ENCODE results near the gene IL4R.
A peak's percentile ranks its signal among the peaks of the same experiment; 100 is the strongest.
"Not testable (repeated sequence)": the region's sequence is repeated elsewhere in the genome, so short reads cannot be mapped to it uniquely, and the experiment has no call there.

Gene IL4R

DNA sequence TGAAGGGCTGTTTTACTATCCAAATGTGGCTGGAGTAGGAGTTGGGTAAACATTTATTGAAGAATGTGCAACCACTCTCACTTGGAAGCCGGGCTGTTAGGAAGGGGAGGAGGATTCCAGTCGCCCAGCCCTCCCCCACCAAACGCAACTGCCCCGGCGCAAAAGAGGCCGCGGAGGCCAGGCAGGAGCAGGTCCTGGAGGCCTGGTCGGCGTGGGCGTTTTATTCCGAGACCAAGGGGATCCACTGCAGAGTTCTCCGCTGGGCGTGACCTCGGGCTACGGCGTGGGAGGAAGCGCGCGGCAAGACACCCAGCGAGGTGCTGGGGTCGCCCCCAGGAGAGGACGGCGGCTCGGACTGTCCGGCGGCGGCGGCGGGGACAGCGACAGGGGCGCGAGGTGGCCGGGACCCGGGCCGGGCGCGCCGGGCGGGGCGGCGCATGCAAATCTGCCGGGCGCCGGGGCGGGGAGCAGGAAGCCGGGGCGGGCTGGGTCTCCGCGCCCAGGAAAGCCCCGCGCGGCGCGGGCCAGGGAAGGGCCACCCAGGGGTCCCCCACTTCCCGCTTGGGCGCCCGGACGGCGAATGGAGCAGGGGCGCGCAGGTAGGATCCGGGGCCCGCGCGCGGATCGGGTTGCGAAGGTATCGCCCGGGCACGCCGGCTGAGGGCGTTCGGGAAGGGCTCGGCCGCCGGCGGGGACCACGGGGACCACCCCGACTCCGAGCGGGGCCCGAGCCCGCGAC is at the start of gene IL4R:
Gene IL4R, plus strand, starts transcription at position 553 of the 739 bp plus-strand sequence. CDS start 26,230 bp downstream, outside the sequence.
- DNase-seq (ENCODE audit: low read depth), result no peak

DNA sequence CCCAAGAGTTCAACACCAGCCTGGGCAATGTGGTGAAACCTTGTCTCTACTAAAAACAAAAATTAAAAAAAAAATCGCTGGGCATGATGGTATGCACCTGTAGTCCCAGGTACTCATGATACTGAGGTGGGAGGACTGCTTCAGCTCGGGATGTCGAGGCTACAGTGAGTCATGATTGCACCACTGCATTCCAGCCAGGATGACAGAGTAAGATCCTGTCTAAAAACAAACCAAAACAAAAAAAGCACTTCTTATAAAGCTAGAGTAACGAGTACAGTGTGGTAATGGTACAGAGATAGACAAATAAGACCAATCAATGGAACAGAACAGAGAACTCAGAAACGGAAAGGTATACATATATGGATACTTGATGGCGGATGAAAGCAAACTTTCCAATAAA is 49.6 kb upstream of the IL4R start:
- no peak for DNase-seq (ENCODE audit: low read depth)

GRCh38 chr16:27265982-27266381 is 47.8 kb upstream of the IL4R start:
- no peak for DNase-seq (ENCODE audit: low read depth)

DNA sequence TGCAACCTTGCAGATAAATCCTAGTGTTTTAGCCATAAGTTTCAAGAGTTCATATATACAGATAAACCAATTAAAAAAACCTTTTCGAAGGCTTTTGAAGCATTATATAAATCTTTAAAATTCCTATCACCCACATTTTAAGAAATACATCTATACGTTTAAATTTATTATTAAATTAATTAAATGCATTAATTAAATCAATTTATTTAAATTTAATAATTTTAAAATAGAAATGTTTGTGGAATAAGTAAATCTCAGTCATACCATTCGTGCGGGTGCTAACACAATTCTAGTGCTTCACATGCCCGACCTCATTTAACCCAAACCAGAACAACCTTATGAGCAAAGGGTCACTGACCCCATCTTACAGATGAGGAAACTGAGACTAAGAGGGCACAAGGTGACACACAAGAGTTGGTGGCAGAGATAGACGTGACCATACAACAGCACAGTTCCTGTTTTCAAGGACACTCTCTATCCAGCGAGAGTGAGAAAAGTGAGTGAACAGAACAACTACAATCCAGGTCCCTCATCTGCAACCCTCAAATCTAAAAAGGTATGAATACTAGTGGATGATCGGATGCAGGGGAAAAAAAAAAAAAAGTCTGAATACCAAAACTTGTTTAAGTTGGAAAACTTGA is 46.6 kb upstream of the IL4R start:
- no peak for DNase-seq (ENCODE audit: low read depth)

- peak; percentile 95 for DNase-seq (ENCODE audit: low read depth)
Observed at GRCh38 chr16:27268376-27269299, 45.1 kb upstream of the IL4R start, which contains the start of gene NSMCE1. Gene NSMCE1, minus strand, starts transcription at chr16:27268772. Its CDS starts 11,202 bp downstream, at chr16:27257570.

DNA sequence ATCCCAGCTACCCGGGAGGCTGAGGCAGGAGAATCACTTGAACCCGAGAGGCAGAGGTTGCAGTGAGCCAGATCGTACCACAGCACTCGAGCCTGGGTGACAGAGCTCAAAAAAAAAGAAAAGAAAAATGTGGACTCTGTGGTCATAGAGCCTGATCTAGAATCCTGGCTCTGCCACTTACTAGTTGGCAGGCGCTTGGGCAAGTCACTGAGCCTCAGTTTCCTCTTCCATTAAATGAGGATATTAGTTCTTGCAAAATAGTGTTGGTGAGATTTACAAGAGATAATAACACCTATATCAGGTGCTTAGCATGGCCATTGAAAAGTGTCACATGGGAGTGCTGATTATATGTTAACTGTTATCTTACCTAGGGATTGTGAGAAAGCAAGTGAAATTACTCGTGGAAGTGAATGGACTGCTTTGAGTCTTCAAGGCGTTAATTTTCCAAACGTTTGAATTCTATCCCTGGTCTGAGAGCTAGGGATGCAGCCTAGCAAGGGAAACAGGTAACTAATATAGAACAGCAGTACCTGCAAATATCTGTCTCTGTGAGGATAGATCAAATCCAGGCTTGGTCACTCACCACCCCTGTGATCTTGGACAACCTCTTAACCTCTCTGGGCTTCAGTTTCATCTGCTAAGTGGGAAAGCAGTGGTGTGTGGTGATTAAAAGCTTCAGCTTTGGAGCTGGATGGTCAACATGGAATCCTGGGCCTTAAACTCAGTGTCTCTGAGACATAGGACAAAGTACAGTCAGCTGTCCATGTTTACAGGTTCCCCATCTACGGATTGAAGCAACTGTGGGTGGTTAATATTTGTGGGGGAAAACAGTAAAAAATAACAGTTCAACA is 44.2 kb upstream of the IL4R start:
- no peak for DNase-seq (ENCODE audit: low read depth)

- no peak for DNase-seq (ENCODE audit: low read depth)
Observed at GRCh38 chr16:27270349-27270748, 43.4 kb upstream of the IL4R start.

DNA sequence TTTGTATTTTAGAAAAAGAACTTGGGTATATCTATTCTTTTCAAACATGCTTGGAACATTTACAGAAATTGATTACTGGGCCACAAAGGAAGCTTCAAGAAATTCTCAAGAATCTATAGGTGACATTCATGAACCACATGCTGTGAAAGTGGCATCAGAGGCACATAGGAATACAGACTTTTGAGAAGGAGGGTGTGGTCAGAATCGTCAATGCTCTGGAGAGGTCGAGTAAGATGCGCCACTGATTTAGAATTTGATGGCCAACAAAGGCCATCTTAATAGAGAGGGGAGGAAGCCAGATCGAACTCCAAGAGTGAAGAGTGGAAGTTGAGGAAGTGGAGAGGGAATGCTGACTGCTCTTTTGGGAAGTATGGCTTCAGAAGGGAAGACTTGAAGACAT is 41.7 kb upstream of the IL4R start:
- DNase-seq (ENCODE audit: low read depth), result no peak

GRCh38 chr16:27272697-27273096 is 41.1 kb upstream of the IL4R start:
- DNase-seq (ENCODE audit: low read depth), result not testable (repeated sequence)

- DNase-seq (ENCODE audit: low read depth), result no peak
Observed at GRCh38 chr16:27273330-27273669, 40.5 kb upstream of the IL4R start.

DNA sequence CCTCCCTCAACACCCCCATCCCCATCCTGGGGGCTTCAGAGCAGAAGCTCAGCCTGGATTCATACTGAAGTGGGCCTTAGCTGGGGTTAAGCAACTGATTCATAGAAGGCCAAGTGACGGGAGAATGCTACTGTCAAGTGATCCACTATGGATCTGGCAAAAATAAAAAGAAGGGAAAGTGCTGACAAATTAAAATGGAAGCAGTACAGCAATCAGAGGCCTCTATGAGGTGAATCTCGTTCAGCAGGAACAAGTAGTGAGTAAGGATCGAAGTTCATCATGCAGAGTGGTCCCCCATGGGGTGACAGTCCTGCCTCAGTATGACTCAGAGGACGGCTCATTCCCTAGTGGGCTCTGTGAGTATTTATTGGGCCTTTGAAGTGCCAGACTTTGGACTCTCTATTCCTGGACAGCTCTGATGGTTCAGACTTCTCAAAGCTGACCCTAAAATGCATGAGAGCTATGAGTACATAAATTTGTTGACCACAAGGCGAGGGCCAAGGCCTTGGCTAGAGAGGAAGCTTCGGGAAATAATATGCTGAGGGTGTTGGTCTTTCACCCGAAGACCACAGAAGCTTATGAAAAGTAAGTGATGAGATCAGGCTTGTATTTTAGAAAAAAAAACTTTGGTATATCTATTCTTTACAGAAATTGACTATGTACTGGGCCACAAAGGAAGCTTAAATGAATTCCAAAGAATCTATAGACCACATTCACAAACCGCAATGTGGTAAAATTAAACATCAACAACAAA is 39.9 kb upstream of the IL4R start:
- DNase-seq (ENCODE audit: low read depth), result peak; percentile 30

- DNase-seq (ENCODE audit: low read depth), result not testable (repeated sequence)
Observed at GRCh38 chr16:27274424-27274874, 39.3 kb upstream of the IL4R start.

GRCh38 chr16:27275394-27275793 is 38.4 kb upstream of the IL4R start:
- no peak for DNase-seq (ENCODE audit: low read depth)

DNA sequence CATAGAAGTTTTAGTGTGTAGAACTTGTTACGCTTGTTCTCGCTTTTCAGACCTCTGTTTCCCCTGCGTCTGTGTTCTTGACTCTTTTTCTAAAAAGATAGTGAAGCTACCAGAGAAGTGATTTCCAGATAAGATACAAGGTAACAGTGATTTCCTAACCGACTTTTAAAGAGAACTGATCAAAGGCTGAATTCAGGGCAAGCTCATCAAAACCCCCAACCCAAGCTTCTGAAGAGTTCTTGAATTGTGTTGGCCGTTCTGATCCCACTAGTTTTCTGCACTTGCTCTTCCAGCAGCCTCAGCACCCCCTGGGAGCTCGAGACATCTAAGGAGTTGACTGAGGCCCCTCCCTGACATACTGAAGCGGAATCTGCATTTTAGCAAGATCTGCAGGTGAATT is 32.5 kb upstream of the IL4R start:
- no peak for DNase-seq (ENCODE audit: low read depth)

DNA sequence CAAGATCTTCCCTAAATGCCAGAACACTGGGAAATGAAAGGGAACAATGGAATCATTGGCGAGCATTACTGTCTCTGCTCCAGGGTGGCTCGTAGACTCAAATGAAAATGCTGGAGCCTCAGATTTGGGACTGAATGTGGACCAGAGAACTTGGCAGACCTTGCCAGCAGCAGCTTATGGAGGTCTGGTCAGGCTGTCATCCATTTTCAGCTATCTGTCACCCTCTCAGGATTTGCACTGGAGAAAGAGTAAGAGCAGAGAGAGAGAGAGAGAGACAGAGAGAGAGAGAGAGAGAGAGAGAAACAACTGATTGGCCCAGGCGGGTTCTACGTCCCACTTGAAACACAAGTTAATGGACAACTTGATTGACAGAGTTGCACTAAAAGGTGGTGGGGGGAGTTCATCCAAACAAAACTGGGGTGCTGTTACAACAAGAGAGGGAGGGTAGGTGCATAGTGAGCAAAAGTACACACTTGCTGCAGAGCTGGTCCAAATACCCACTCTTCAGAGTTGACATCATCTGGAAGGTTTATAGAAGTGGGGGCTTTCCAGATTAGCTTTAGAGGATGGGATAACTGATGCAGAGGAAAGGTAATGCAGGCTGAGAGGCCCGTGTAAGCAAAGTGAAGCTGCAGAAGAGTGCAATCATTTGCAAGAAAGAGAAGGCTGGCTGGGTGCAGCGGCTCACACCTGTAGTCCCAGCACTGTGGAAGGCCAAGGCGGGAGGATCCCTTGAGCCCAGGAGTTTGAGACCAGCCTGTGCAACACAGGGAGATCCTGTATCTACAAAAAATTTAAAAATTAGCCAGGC is 28.7 kb upstream of the IL4R start:
- DNase-seq (ENCODE audit: low read depth), result no peak

DNA sequence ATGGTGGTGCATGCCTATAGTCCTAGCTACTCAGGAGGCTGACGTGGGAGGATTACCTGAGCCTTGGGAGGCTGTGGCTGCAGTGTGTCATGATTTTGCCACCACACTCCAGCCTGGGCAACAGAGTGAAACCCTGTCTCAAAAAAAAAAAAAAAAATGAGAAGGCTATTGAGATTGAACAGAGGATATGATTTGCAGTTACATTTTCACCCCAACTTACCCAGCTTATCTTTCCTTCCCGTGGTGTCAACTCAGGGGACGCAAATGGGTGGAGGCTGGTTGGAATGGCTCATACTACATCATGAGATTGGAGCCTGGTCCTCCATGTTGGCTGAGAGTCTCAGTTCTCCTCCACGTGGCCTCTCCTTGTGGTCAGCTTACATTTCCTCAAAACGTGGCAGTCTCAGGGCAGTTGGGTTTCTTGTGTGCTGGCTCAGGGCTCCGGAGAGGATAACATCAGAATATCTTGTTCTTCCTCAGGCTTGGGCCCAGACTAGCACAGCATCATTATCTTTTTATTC is 28.0 kb upstream of the IL4R start:
- no peak for DNase-seq (ENCODE audit: low read depth)

DNA sequence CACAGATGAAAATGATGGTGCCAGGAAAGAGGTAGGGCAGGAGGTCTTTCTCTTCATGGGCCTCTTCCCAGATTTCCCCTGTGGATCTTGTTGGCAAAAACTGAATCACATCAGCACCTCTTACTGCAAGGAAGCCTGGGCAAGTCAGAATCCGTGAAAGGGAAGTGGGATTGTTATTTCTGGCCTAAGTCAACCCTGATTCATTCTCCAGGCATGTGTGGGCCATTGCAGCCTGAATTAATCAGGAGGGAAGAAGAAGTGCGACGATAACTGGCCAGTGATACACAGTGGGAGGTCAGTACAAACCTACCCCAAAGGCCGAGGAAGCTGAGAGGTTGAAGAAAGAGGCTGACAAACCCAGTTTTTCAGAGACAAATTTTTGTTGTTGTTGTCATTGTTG is 27.3 kb upstream of the IL4R start:
- DNase-seq (ENCODE audit: low read depth), result no peak

DNA sequence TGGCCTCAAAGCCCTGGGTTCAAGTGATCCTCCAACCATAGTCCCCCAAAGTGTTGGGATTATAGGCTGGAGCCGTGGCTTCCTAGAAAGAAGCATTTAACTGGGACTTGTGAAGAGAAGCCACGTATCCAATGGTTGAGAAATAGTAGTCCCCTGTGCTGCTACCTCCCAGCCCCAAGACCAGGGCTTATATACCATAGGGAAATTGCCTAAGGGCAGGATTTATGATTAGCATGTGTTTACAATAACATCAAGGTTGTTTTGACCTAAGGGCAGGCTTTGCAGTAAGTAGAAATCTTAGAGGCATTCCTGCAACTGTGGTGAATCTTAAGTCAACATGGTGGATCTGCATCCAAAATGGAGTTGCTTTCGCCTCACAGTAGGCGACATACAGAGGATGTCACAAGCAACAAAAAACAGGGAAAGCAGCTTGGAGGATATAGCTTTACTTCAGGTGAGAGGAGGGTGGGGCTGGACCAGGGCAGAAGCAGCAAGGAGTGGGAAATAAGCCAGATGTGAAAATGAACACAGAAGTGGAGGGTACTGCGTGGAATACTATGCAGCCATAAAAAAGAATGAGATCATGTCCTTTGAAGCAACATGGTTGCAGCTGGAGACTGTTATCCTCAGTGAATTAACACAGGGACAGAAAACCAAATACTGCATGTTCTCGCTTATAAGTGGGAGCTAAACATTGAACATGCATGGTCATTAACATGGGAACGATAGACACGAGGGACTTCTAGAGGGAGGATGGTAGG is 26.5 kb upstream of the IL4R start:
- no peak for DNase-seq (ENCODE audit: low read depth)

GRCh38 chr16:27287887-27288286 is 25.9 kb upstream of the IL4R start:
- DNase-seq (ENCODE audit: low read depth), result no peak
